Measurements from ENCODE around the gene ARHGAP1. TPM values are rescaled to one million over a fixed set of nuclear protein-coding genes. Genes with fewer than 3 reads are reported as not detected.

Gene ARHGAP1
- total and polyA plus RNA-seq, 2 of the 4 experiments (the other 2 are of a cell fraction), result 46.6 to 78.8 TPM

- no TSS peak for BruUV-seq (replicated peaks)
- Histone ChIP-seq H3K79me1 (ENCODE audit: low read depth in 1 of 2, low read length in 2 of 2) (peaks cover 3 to 20% of the 10 kb centered on the region in 2 experiments; a peak in 2 of 4 replicates), H3K27ac (ENCODE audit: insufficient read depth, low read length) (no peak overlapping the region), H3K14ac (replicated peaks; ENCODE audit: low read depth, low read length) (no peak overlapping the region), H2AK5ac (ENCODE audit: low read depth, low read length) (no peak overlapping the region), H3K27me3 (ENCODE audit: control insufficient read depth, insufficient read depth, low read length) (no peaks in the 10 kb centered on the region), H3K36me3 (ENCODE audit: control insufficient read depth, insufficient read depth, low read length) (peaks cover 58% of the 10 kb centered on the region), H3K56ac (ENCODE audit: extremely low read depth, insufficient read depth, low read length) (no peak overlapping the region), H4K8ac (ENCODE audit: low read depth in 2 of 2, low read length in 2 of 2) (no peak overlapping the region), H3K9me3 (ENCODE audit: control insufficient read depth, insufficient read depth, low read length) (no peaks in the 10 kb centered on the region), H3K4ac (ENCODE audit: low read depth, low read length) (no peak overlapping the region), H2BK120ac (ENCODE audit: low read depth, low read length) (no peak overlapping the region), H4K20me1 (ENCODE audit: insufficient read depth, low read length) (peaks cover 9% of the 10 kb centered on the region; the same call in 1 of the 2 replicates), H4K91ac (ENCODE audit: insufficient read depth, low read depth, low read length) (no peak overlapping the region), H3K4me1 (ENCODE audit: control insufficient read depth, insufficient read depth, low read length) (peaks cover 12% of the 10 kb centered on the region), H2AFZ (replicated peaks; ENCODE audit: low read length, poor library complexity) (no peak overlapping the region), H2BK15ac (ENCODE audit: low read depth, low read length) (no peak overlapping the region), H2BK5ac (ENCODE audit: low read depth, low read length, poor library complexity, severe bottlenecking) (no peak overlapping the region), H3K23ac (ENCODE audit: low read depth, low read length) (no peak overlapping the region), H2BK20ac (ENCODE audit: low read depth, low read length) (no peak overlapping the region), H3K18ac (ENCODE audit: low read depth, low read length) (no peak overlapping the region), H3K4me3 (ENCODE audit: insufficient read depth, low read depth, low read length) (no peak overlapping the region), H4K5ac (ENCODE audit: low read depth, low read length) (no peak overlapping the region), H3K4me2 (ENCODE audit: low read depth, low read length) (no peak overlapping the region), H2AK9ac (replicated peaks; ENCODE audit: low read depth, low read length, poor library complexity) (no peak overlapping the region), H3K9me1 (ENCODE audit: insufficient read depth, low read length) (peaks cover 14% of the 10 kb centered on the region; the same call in 1 of the 2 replicates), H3K9ac (ENCODE audit: low read depth, low read length) (no peak overlapping the region)
- 90% methylated on average over 2 of the region's 9 CpGs; no CpG with 5 or more reads in 1 of the 2 experiments for WGBS, 2 experiments (ENCODE audit: extremely low coverage in 2 of 2, insufficient read length in 1 of 2)
- dilution Hi-C loops (cut with HindIII; ENCODE audit: low sequenced_read_pairs, unreplicated experiment) (no loop called here), intact Hi-C loops (cut with micrococcal nuclease) (no loop called here), in situ Hi-C loops (cut with MboI; ENCODE audit: low sequenced_read_pairs) (no loop called here)
- no peak for TF ChIP-seq MAZ (IDR thresholded peaks at IDR 0.05; ENCODE audit: borderline replicate concordance, low read depth, low read length)
- no peak for TF ChIP-seq BHLHE40 (IDR thresholded peaks at IDR 0.05; ENCODE audit: low read depth, low read length)
- no peak for TF ChIP-seq ELK1 (IDR thresholded peaks at IDR 0.05; ENCODE audit: borderline replicate concordance, low read depth, low read length)
- TF ChIP-seq RFX5 (IDR thresholded peaks at IDR 0.05; ENCODE audit: low read depth, low read length), result no peak
- TF ChIP-seq MXI1 (IDR thresholded peaks at IDR 0.05; ENCODE audit: borderline replicate concordance, low read depth, low read length), result no peak
- no peak for TF ChIP-seq RCOR1 (IDR thresholded peaks at IDR 0.05; ENCODE audit: insufficient replicate concordance, low read length)
- no peak for TF ChIP-seq SMC3 (IDR thresholded peaks at IDR 0.05; ENCODE audit: low read depth, low read length)
- no peak for TF ChIP-seq CHD1 (IDR thresholded peaks at IDR 0.05; ENCODE audit: low read depth, low read length)
- TF ChIP-seq FOS (IDR thresholded peaks at IDR 0.05; ENCODE audit: low read depth, low read length), result no peak
- ChIA-PET POLR2A (ENCODE audit: unreplicated experiment) (interaction anchor here (0.5 kb wide), 1 partner anchor 583 kb away, joined by 3 read pairs; no protein-coding TSS in a partner anchor), CTCF (no interaction called here)
- DNase-seq, result no peak
- ATAC-seq (ENCODE audit: low read depth), result no peak
These were observed 21.7 kb downstream of the ARHGAP1 start for GRCh38 chr11:46678741-46679130.
